ENCODE measurements around the gene CELA2A.
"Not testable (repeated sequence)": the region's sequence is repeated elsewhere in the genome, so short reads cannot be mapped to it uniquely, and the experiment has no call there.

The CELA2A gene

DNA sequence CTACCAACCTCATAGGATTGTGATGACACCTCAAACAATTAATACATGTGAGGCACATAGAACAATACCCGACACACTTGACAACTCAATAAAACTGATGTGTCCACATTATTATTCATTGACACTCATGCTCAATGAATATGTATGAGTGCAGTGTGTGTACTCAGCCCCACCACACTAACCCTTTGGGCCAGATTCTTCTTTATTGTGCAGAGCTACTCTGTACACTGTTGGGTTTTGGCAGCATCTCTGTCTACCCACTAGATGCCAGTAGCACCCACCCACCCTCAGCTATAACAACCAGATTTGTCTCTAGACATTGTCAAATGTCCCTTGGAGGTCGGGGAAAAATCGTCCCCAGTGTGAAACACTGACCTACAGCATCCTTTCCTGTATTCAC is 57.4 kb downstream of the CELA2A start:
- Histone ChIP-seq H3K4me1 (ENCODE audit: control insufficient read depth, insufficient read depth, low read length, poor library complexity, severe bottlenecking) (peaks cover 7% of the 10 kb centered on the region), H3K36me3 (ENCODE audit: control insufficient read depth, insufficient read depth, low read length) (peaks cover 13% of the 10 kb centered on the region), H3K27ac (ENCODE audit: low read depth, low read length, severe bottlenecking) (no peak overlapping the region), H3K4me3 (ENCODE audit: extremely low read depth, insufficient read depth, low read length, poor library complexity, severe bottlenecking) (no peak overlapping the region), H3K9me3 (ENCODE audit: control insufficient read depth, low read length) (no peaks in the 10 kb centered on the region)
- WGBS, 2 experiments (ENCODE audit: insufficient coverage in 2 of 2), result 90 to 92% methylated on average over 2 of the region's 3 CpGs

DNA sequence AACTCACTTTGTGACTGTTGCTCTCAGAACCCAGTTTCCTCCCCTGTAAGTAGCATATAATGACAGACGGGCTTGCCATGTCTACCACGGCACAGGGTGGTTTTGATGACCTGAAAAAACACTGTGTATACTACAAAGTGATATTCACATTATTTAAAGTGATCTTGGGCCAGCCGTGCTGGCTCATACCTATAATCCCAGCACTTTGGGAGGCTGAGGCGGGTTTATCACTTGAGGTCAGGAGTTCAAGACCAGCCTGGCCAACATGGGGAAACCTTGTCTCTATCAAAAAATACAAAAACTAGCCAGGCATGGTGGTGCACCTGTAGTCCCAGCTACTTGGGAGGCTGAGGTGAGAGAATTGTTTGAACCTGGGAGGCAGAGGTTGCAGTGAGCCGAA is 58.0 kb downstream of the CELA2A start:
- H3K4me1 ChIP-seq (ENCODE audit: control insufficient read depth, insufficient read depth, low read length, poor library complexity, severe bottlenecking); H3K4me3 ChIP-seq (ENCODE audit: extremely low read depth, insufficient read depth, low read length, poor library complexity, severe bottlenecking); H3K27ac ChIP-seq (ENCODE audit: low read depth, low read length, severe bottlenecking); H3K9me3 ChIP-seq (ENCODE audit: control insufficient read depth, low read length): not testable (repeated sequence)
- peaks cover 13% of the 10 kb centered on the region for H3K36me3 ChIP-seq (ENCODE audit: control insufficient read depth, insufficient read depth, low read length)
- WGBS, 2 experiments (ENCODE audit: insufficient coverage in 2 of 2), result 95 to 100% methylated on average over 2 of the region's 5 CpGs

DNA sequence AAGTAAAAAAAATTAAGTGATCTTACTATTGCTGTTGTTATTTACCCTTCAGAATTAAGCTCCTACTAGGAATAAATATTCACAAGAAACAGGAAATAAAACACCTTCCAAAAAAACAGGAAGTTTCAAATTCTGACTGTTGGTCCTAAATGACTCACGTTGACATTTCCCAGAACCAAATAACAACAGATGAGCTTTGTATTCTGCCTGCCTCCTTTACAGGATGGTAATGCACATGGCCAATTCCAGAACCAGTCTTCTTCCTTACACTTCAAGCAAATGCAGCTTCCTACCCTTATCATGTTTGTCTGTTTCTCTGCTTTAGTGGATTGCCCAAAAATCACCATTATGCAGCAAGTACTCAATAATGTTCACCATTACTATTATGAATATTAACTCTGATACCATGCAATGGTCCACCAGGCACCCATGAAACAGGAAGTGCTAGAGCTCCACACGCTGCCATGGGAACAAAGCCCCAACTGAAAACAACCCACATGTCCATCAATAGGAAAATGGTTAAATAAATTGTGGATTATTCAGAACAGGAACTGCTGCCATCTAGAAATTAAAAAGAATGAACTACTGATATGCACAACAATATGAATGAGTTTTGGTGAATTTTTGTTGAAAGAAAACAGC is 58.6 kb downstream of the CELA2A start:
- Histone ChIP-seq H3K27ac (ENCODE audit: low read depth, low read length, severe bottlenecking) (peak overlapping the region; percentile 20), H3K9me3 (ENCODE audit: control insufficient read depth, low read length) (no peaks in the 10 kb centered on the region), H3K4me1 (ENCODE audit: control insufficient read depth, insufficient read depth, low read length, poor library complexity, severe bottlenecking) (peaks cover 7% of the 10 kb centered on the region), H3K36me3 (ENCODE audit: control insufficient read depth, insufficient read depth, low read length) (peaks cover 13% of the 10 kb centered on the region), H3K4me3 (ENCODE audit: extremely low read depth, insufficient read depth, low read length, poor library complexity, severe bottlenecking) (no peak overlapping the region)
- 71 to 75% methylated on average over 1 of the region's 2 CpGs for WGBS, 2 experiments (ENCODE audit: insufficient coverage in 2 of 2)

DNA sequence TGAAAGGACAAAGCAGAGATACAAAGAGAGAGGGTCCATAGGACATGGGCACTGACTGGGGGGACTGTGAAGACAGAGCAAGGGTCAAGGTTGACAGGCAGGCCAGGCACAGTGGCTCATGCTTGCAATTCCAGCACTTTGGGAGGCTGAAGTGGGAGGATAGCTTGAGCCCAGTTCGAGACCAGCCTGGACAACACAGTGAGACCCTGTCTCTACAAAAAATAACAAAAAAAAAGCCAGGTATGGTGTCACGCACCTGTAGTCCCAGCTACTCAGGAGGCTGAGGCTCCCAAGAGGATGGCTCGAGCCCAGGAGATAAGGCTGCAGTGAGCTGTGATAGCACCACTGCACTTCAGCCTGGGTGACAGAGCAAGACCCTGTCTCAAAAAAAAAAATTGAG is 63.1 kb downstream of the CELA2A start:
- H3K36me3 ChIP-seq (ENCODE audit: control insufficient read depth, insufficient read depth, low read length), result peaks cover 7% of the 10 kb centered on the region
- no peaks in the 10 kb centered on the region for H3K9me3 ChIP-seq (ENCODE audit: control insufficient read depth, low read length)
- H3K27ac ChIP-seq (ENCODE audit: low read depth, low read length, severe bottlenecking), result no peak overlapping the region
- WGBS, 2 experiments (ENCODE audit: insufficient coverage in 2 of 2), result 95 to 96% methylated on average over 2 of the region's 3 CpGs
- peaks cover 14% of the 10 kb centered on the region for H3K4me1 ChIP-seq (ENCODE audit: control insufficient read depth, insufficient read depth, low read length, poor library complexity, severe bottlenecking)
- no peak overlapping the region for H3K4me3 ChIP-seq (ENCODE audit: extremely low read depth, insufficient read depth, low read length, poor library complexity, severe bottlenecking)

DNA sequence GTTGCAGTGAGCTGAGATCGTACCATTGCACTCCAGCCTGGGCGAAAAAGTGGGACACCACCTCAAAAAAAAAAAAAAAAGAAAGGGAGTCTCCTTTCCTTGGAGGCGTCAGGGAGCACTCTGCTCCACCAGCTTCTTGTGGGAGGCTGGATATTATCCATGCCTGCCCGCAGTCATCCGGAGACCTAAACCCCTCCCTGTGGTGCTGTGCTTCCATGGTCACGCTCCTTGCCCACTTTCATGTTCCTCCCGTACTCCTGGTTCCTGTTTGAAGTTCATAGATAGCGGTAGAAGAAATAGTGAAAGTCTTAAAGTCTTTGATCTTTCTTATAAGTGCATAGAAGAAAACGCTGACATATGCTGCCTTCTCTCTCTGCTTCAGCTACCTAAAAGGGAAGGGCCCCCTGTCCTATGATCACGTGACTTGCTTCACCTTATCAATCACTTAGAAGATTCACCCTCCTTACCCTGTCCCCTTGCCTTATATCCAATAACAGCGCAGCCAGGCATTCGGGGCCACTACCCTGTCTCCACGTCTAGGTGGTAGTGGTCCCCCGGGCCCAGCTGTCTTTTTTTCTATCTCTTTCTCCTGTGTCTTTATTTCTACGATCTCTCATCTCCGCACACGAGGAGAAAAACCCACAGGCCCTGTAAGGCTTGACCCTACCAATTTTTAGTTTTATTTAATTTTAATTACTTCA is 64.8 kb downstream of the CELA2A start:
- not testable (repeated sequence) for H3K9me3 ChIP-seq (ENCODE audit: control insufficient read depth, low read length); H3K4me3 ChIP-seq (ENCODE audit: extremely low read depth, insufficient read depth, low read length, poor library complexity, severe bottlenecking); H3K36me3 ChIP-seq (ENCODE audit: control insufficient read depth, insufficient read depth, low read length); H3K27ac ChIP-seq (ENCODE audit: low read depth, low read length, severe bottlenecking)
- peaks cover 13% of the 10 kb centered on the region for H3K4me1 ChIP-seq (ENCODE audit: control insufficient read depth, insufficient read depth, low read length, poor library complexity, severe bottlenecking)
- WGBS, 2 experiments (ENCODE audit: insufficient coverage in 2 of 2), result 93 to 95% methylated on average over 6 to 15 of the region's 17 CpGs
